ENCODE results near the gene MCM8.

DNA sequence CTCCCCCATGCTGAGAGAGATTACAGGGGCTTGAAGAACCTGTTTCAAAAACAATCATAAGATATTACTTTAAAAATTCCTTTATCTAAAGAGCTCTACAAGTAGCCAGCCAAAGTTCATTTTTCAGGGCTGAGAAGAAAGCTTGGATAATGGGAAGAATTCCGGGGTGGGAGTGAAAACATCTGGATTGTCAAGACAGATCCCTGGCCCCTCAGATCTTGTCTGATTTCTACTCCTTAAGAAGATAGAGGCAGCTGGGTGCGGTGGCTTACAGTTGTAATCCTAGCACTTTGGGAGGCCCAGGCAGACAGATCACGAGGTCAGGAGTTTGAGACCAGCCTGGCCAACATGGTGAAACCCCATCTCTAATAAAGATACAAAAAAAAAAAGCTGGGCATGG lies 24.9 kb upstream of the MCM8 start:
- TF ChIP-seq EZH2 (optimal IDR thresholded peaks at IDR 0.05; ENCODE audit: low read depth, low read length) = no peak
- TF ChIP-seq, protein P1, sequence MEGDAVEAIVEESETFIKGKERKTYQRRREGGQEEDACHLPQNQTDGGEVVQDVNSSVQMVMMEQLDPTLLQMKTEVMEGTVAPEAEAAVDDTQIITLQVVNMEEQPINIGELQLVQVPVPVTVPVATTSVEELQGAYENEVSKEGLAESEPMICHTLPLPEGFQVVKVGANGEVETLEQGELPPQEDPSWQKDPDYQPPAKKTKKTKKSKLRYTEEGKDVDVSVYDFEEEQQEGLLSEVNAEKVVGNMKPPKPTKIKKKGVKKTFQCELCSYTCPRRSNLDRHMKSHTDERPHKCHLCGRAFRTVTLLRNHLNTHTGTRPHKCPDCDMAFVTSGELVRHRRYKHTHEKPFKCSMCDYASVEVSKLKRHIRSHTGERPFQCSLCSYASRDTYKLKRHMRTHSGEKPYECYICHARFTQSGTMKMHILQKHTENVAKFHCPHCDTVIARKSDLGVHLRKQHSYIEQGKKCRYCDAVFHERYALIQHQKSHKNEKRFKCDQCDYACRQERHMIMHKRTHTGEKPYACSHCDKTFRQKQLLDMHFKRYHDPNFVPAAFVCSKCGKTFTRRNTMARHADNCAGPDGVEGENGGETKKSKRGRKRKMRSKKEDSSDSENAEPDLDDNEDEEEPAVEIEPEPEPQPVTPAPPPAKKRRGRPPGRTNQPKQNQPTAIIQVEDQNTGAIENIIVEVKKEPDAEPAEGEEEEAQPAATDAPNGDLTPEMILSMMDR (IDR thresholded peaks at IDR 0.05; ENCODE audit: low read length) = no peak
